Hematopoietic multipotent progenitor cell treated with erythropoietin and hydrocortisone succinate and interleukin-3 and kit ligand, for 17 days (in vitro differentiated cells): ENCODE measurements around the gene TMEM244.
"Not testable (repeated sequence)": the region's sequence is repeated elsewhere in the genome, so short reads cannot be mapped to it uniquely, and the experiment has no call there.

Experiments
- DNase-seq: peaks from one replicate; pipeline ENCODE4 v3.0.0-alpha.2; 2015; ENCODE audit warnings: low spot score

TMEM244 gene

GRCh38 chr6:129807141-129807540 lies 54.0 kb downstream of the TMEM244 start:
- DNase-seq: not testable (repeated sequence)

GRCh38 chr6:129802920-129803319 lies 58.2 kb downstream of the TMEM244 start:
- DNase-seq: not testable (repeated sequence)

GRCh38 chr6:129801909-129802308 lies 59.2 kb downstream of the TMEM244 start:
- no peak for DNase-seq

- DNase-seq: no peak
These were observed 65.9 kb downstream of the TMEM244 start for GRCh38 chr6:129795261-129795660.

- no peak for DNase-seq
These were observed 67.7 kb downstream of the TMEM244 start for GRCh38 chr6:129793447-129793846.

GRCh38 chr6:129792049-129792448 lies 69.1 kb downstream of the TMEM244 start:
- DNase-seq: no peak

GRCh38 chr6:129790785-129791184 lies 70.3 kb downstream of the TMEM244 start:
- DNase-seq: no peak

GRCh38 chr6:129789974-129790373 lies 71.1 kb downstream of the TMEM244 start:
- DNase-seq: no peak

GRCh38 chr6:129787816-129788215 lies 73.3 kb downstream of the TMEM244 start:
- no peak for DNase-seq

- DNase-seq: no peak
These were observed 74.6 kb downstream of the TMEM244 start for GRCh38 chr6:129786548-129786947.

- DNase-seq: no peak
These were observed 75.4 kb downstream of the TMEM244 start for GRCh38 chr6:129785756-129786135.

- no peak for DNase-seq
These were observed 75.9 kb downstream of the TMEM244 start for GRCh38 chr6:129785047-129785755.
